Activated naive CD4-positive, alpha-beta T cell treated with anti-CD3 and anti-CD28 coated beads, Interleukin-2, amount 50 U/mL, for 24 hours (primary cell): ENCODE data around the gene RNPS1.

ENCODE experiments used
- H3K27ac Mint-ChIP-seq: one replicate; pipeline ENCODE4 v1.8.0; 2021; ENCODE audit warnings: mild to moderate bottlenecking, mixed read lengths
- H3K27me3 Mint-ChIP-seq: one replicate; pipeline ENCODE4 v1.8.0; 2021; ENCODE audit warnings: mixed read lengths
- H3K36me3 Mint-ChIP-seq: one replicate; pipeline ENCODE4 v1.8.0; 2021; ENCODE audit warnings: mixed read lengths
- H3K4me1 Mint-ChIP-seq: one replicate; pipeline ENCODE4 v1.8.0; 2021; ENCODE audit warnings: mixed read lengths
- H3K4me3 Mint-ChIP-seq: one replicate; pipeline ENCODE4 v1.8.0; 2021; ENCODE audit warnings: mild to moderate bottlenecking, mixed read lengths
- H3K9me3 Mint-ChIP-seq: one replicate; pipeline ENCODE4 v1.8.0; 2021; ENCODE audit warnings: mixed read lengths

Gene RNPS1

DNA sequence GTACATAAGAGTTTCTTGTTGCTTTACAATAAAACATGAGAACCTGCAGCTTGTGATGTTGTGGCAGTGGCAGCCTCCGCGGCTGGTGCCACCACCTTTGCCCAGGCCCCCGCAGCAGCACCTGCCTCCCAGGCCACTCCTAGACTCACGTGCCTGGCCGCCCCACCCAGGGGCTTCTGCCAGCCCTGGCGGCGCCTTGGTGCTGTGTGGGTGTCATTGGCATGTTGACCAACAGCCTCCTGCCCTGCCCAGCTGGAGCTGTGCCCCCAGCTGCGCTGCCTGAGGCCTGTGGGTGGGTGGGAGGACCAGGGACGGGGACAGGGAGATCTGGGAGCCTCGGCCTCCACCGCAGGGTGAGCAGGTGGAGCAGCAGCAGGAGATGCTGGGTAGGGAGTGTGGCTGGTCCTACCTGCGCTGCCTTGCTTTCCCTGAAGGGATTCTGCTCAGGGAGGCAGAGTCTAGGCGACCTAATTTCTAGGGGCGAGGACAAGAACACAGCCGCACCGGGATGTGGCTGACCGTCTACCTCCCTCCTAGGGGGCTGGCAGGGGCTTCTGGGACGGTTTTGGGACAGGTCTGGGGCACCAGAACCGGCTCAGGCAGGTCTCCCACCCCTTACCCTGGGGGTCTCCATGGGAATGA, 32.1 kb downstream of the RNPS1 start:
- Mint-ChIP-seq H3K36me3 (peaks cover 3% of the 10 kb centered on the region), H3K27me3 (no peaks in the 10 kb centered on the region), H3K4me3 (no peak overlapping the region), H3K4me1 (no peaks in the 10 kb centered on the region), H3K27ac (no peak overlapping the region), H3K9me3 (no peaks in the 10 kb centered on the region)

DNA sequence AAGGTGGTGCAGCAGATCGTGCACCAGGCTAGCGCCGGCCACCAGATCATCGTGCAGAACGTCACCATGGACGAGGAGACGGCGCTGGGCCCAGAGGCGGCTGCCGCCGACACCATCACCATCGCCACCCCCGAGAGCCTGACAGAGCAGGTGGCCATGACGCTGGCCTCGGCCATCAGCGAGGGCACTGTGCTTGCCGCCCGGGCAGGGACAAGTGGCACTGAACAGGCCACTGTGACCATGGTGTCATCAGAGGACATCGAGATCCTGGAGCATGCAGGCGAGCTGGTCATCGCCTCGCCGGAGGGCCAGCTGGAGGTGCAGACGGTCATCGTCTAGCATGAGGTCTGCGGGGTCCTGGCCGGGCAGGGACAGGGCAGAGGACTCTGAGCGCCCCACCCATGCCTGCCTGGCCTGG, 32.7 kb downstream of the RNPS1 start:
- Mint-ChIP-seq H3K9me3 (no peaks in the 10 kb centered on the region), H3K4me3 (no peak overlapping the region), H3K4me1 (no peaks in the 10 kb centered on the region), H3K36me3 (peaks cover 3% of the 10 kb centered on the region), H3K27me3 (no peaks in the 10 kb centered on the region), H3K27ac (no peak overlapping the region)

DNA sequence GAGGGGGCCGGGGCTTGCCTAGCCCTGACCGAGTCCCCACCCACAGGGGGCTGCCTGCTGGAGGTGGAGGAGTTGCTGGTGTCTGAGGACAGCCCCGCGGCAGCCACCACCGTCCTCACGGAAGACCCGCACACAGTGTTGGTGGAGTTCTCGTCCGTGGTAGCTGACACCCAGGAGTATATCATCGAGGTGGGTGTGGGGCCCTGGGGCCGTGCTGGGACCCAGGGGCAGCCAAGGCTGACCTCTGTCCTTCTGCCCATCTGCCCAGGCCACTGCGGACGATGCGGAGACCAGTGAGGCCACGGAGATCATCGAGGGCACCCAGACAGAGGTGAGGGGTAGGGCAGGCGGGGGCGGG, 33.1 kb downstream of the RNPS1 start:
- H3K4me3 Mint-ChIP-seq: no peak overlapping the region
- peaks cover 5% of the 10 kb centered on the region for H3K36me3 Mint-ChIP-seq
- no peaks in the 10 kb centered on the region for H3K4me1 Mint-ChIP-seq
- no peaks in the 10 kb centered on the region for H3K27me3 Mint-ChIP-seq
- H3K27ac Mint-ChIP-seq: no peak overlapping the region
- no peaks in the 10 kb centered on the region for H3K9me3 Mint-ChIP-seq

DNA sequence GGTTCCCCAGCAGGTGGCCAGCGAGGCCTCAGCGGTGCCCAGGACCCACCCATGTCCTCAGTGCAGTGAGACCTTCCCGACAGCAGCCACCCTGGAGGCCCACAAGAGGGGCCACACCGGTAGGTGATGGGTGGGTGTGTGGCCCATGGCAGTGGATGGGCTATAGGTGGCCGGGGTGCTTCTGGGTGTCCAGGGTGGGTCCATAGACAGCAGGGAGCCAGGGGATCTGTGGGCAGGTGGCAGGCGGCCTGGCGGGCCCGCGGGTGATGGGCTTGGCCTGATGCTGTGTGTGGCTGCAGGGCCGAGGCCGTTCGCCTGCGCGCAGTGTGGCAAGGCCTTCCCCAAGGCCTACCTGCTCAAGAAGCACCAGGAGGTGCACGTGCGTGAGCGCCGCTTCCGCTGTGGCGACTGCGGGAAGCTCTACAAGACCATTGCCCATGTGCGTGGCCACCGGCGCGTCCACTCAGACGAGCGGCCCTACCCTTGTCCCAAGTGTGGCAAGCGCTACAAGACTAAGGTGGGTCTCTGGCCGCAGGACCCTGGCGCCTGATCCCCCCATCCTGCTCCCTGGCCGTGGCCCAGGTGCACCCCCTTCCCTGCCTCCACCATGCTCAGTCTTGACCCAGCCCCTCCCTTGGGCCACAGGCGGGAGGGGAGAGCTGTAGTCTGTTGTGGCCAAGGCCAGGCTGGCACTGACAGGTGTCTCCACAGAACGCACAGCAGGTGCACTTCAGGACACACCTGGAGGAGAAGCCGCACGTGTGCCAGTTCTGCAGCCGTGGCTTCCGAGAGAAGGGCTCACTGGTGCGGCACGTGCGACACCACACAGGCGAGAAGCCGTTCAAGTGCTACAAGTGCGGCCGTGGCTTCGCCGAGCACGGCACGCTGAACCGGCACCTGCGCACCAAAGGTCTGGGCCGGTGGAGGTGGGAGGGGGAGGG, 33.8 kb downstream of the RNPS1 start:
- Mint-ChIP-seq H3K27me3 (no peaks in the 10 kb centered on the region), H3K4me3 (no peak overlapping the region), H3K9me3 (no peaks in the 10 kb centered on the region), H3K27ac (no peak overlapping the region), H3K36me3 (peaks cover 7% of the 10 kb centered on the region), H3K4me1 (no peaks in the 10 kb centered on the region)

DNA sequence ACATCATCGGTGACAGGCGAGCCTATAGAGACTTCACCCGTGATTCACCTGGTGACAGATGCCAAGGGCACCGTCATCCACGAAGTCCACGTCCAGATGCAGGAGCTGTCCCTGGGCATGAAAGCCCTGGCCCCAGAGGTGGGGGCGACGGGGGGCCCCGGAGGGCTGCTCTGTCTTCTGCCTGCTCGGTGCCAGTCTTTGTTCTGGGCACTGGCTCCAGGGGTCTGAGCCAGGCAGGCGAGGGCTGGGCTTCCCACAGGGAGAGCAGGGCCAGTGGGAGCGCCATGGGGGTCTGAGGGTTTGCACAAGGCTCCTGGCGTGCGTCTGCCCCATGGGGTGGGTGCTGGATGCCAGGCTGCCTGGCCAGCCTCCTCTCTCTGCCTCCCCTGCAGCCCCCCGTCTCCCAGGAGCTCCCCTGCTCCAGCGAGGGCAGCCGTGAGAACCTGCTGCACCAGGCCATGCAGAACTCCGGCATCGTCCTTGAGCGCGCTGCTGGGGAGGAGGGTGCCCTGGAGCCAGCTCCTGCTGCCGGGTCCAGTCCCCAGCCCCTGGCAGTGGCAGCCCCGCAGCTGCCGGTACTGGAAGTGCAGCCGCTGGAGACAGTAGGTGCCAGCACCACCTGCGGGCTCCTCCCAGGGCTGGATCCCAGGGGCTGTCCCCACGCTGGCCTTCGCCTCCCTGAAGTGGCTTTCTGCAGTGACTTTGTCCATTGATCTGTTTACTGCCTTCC, 34.7 kb downstream of the RNPS1 start:
- H3K4me3 Mint-ChIP-seq: no peak overlapping the region
- no peaks in the 10 kb centered on the region for H3K4me1 Mint-ChIP-seq
- H3K27me3 Mint-ChIP-seq: no peaks in the 10 kb centered on the region
- H3K27ac Mint-ChIP-seq: no peak overlapping the region
- peaks cover 7% of the 10 kb centered on the region for H3K36me3 Mint-ChIP-seq
- H3K9me3 Mint-ChIP-seq: no peaks in the 10 kb centered on the region

DNA sequence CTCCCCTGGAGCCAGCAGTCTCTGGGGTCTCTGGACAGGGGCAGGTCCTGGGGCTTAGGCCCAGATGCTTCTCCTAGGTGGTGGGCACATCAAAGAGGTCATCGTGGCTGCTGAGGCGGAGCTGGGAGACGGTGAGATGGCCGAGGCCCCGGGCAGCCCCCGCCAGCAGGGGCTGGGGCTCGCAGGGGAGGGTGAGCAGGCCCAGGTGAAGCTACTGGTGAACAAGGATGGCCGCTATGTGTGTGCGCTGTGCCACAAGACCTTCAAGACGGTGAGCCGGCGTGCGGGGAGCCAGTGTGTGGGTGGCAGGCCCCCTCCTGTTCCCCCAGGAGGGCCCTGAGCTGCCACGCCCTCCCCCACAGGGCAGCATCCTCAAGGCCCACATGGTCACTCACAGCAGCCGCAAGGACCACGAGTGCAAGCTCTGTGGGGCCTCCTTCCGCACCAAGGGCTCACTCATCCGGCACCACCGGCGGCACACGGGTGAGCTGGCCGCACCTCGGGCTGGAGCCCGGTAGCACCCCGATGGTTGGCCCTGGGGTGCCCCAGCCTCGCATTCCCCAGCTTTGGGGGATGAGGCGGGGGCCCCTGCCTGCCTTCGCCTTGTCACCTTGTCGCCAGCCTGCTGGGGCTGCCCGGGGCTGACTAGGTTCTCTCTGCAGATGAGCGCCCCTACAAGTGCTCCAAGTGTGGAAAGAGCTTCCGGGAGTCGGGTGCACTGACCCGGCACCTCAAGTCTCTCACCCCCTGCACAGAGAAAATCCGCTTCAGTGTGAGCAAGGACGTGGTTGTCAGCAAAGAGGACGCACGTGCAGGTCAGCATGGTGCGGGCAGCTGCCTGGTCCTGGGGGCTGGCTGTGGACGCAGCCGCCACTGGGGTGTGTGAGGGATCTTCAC, 35.6 kb downstream of the RNPS1 start:
- no peaks in the 10 kb centered on the region for H3K4me1 Mint-ChIP-seq
- no peak overlapping the region for H3K27ac Mint-ChIP-seq
- H3K4me3 Mint-ChIP-seq: no peak overlapping the region
- peaks cover 7% of the 10 kb centered on the region for H3K36me3 Mint-ChIP-seq
- no peaks in the 10 kb centered on the region for H3K9me3 Mint-ChIP-seq
- H3K27me3 Mint-ChIP-seq: no peaks in the 10 kb centered on the region

DNA sequence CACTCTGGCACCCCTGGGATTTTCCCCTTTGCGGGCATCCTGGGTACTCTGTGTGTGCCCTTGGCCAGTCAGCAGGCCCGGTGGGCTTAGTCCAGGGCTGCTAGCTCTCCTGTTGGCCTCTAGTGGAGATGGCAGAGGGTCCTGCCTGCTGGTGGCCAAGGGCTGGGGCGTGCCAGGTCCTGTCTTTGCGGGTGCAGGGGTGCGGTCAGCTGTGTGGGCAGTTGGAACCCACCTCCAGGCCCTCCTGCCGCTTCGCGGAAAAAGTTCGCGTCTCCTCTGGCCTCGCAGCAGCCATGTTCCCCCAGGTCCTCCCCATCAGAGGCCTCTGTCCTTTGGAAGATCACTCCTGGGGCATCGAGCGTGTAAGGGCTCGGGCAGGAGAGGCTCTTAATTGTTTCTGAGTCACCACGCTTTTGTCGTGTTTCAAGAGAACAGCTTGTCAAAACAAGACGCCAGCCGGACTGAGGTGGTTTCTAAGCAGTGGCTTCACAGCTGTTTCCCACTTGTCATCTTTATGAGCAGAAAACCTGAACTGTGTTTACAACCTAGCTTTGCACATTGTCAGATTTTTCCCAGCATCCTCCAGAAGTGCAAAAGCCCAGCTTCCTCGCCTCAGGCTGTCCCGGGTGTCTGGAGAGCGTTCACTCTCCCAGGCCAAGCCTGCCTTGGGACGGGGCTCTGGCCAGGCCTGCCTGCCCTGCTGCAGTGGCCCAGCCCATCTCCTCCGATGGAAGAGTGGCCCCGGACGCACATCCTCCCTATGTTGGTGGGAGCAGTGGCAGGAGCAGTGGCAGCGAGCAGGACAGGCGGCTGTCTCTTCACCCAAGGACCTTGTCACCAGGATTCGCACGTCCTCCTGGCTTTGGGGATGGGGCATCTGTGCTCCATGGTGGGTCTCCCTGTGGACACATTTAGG, 36.7 kb downstream of the RNPS1 start:
- no peaks in the 10 kb centered on the region for H3K9me3 Mint-ChIP-seq
- H3K27me3 Mint-ChIP-seq: no peaks in the 10 kb centered on the region
- peaks cover 6% of the 10 kb centered on the region for H3K4me1 Mint-ChIP-seq
- no peak overlapping the region for H3K4me3 Mint-ChIP-seq
- H3K27ac Mint-ChIP-seq: no peak overlapping the region
- peaks cover 9% of the 10 kb centered on the region for H3K36me3 Mint-ChIP-seq

DNA sequence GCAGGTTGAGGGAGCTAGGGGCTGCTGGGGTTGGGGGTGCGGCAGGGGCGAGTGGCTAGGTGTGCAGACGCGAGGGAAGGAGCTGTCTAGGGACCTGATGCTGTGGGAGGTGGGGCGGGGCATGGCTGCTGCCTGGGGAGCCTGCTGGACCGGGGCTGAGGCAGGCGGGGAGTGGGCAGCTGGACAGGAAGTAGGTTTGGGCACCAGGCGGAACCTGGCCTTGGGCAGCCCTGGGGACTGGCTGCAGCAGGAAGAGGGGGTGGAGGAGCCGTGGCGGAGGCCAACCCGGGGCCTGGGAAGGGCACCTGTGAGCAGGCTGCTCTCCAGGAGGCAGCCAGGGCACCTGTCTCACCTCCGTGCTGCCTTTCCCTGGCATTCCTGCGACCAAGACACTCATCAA, 37.5 kb downstream of the RNPS1 start:
- no peaks in the 10 kb centered on the region for H3K9me3 Mint-ChIP-seq

DNA sequence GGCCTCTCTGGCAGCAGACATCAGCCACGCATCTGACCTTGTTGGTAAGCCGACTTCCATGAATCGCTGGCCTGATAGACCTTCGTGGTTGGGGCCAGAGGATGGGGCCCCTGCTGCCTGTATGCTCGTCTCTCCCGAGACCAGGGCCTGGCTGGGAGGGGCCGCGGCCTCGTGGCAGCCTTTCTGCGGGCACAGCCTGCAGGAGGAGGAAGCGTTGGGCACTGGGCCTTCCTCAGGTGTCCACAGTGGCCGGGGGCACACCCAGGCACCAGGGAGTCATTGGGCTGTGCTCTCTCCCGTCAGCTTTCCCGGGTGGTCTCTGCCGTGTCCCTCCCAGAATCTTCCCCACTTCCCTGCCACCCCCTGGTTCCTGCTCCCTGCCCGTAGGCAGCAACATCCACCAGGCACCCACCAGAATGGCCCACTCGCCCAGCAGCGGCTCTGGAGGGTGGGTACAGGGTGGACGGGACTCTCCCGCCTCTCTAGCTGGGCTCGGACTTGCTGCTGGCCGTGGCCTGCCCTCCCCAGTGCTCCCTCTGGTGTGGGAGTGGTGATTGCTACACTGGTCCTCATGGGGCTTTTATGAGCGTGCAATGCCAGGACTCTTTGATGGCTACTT, 38.2 kb downstream of the RNPS1 start:
- H3K4me3 Mint-ChIP-seq: no peak overlapping the region
- H3K36me3 Mint-ChIP-seq: peaks cover 9% of the 10 kb centered on the region
- H3K27me3 Mint-ChIP-seq: no peaks in the 10 kb centered on the region
- H3K4me1 Mint-ChIP-seq: peaks cover 10% of the 10 kb centered on the region
- H3K27ac Mint-ChIP-seq: no peak overlapping the region
- no peaks in the 10 kb centered on the region for H3K9me3 Mint-ChIP-seq

More for the DNA sequence above, 37.5 kb downstream of the RNPS1 start:
- H3K27ac Mint-ChIP-seq: no peak overlapping the region
- H3K27me3 Mint-ChIP-seq: no peaks in the 10 kb centered on the region
- H3K4me3 Mint-ChIP-seq: no peak overlapping the region
- H3K36me3 Mint-ChIP-seq: peaks cover 9% of the 10 kb centered on the region
- peaks cover 6% of the 10 kb centered on the region for H3K4me1 Mint-ChIP-seq

DNA sequence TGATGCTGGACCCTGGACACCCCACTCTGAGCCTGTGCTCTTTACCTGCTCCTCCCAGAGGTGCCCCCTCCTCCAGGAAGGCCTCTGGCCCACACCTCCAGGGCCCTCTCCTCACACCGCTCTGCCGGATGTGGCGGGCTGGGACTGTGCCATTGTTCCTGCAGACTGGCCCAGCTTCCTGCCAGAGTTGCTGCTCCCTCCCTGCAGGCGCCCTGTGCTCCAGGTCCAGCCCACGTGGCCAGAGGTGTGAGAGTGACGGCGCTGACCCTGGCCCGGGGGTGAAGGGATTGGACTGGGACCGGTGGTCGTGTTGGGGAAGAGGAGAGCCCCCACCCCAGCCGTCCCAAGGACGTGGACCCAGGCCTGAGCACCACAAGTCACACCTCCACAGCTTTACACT, 38.8 kb downstream of the RNPS1 start:
- Mint-ChIP-seq H3K4me1 (peaks cover 12% of the 10 kb centered on the region), H3K36me3 (peaks cover 9% of the 10 kb centered on the region), H3K27ac (no peak overlapping the region), H3K4me3 (no peak overlapping the region), H3K9me3 (no peaks in the 10 kb centered on the region), H3K27me3 (no peaks in the 10 kb centered on the region)

DNA sequence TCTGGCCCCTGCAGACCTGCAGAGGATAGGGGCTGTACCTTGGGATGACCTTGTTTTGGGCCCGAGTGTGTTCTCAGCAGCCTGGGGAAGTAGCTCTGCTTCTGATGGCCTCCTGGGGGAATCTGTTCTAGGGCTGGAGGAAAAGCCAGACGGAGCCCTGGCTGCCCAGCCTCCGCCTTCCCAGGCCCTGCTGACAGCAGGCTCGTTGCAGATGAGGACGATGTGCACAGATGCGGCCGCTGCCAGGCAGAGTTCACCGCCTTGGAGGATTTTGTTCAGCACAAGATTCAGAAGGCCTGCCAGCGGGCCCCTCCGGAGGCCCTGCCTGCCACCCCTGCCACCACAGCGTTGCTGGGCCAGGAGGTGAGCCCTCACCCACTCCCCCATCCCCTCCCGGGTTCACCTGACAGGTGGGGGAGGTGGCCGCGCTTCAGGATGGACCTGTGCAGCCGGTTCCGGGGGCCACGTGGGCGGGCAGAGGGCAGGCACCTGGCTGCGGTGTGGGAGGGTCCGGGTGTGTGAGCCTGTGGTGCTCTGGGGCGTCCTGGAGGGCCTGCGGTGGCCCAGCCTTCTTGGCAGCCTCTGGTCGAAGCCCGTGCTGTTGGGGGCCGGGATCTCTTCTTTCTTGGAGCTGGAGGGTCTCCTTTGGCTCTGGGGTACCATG, 39.6 kb downstream of the RNPS1 start:
- Mint-ChIP-seq H3K36me3 (peaks cover 7% of the 10 kb centered on the region), H3K4me3 (no peak overlapping the region), H3K27ac (no peak overlapping the region), H3K9me3 (no peaks in the 10 kb centered on the region), H3K4me1 (peaks cover 12% of the 10 kb centered on the region), H3K27me3 (no peaks in the 10 kb centered on the region)

DNA sequence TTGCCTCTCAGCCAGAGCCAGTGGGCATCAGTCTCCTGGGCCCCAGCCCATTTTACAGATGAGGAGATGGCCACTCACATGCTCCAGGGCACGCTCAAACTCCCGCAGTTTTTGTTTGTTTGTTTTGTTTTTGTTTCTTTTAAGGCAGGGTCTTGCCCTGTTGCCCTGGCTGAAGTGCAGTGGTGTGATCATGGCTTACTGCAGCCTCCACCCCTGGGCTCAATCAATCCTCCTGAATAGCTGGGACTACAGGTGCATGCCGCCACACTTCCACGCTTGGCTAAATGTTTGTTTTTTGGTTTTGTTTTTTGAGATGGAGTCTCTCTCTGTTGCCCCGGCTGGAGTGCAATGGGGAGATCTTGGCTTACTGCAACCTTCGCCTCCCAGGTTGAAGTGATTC, 41.0 kb downstream of the RNPS1 start:
- Mint-ChIP-seq H3K27me3 (no peaks in the 10 kb centered on the region), H3K4me1 (peaks cover 12% of the 10 kb centered on the region), H3K36me3 (peaks cover 7% of the 10 kb centered on the region), H3K27ac (no peak overlapping the region), H3K4me3 (no peak overlapping the region), H3K9me3 (no peaks in the 10 kb centered on the region)

DNA sequence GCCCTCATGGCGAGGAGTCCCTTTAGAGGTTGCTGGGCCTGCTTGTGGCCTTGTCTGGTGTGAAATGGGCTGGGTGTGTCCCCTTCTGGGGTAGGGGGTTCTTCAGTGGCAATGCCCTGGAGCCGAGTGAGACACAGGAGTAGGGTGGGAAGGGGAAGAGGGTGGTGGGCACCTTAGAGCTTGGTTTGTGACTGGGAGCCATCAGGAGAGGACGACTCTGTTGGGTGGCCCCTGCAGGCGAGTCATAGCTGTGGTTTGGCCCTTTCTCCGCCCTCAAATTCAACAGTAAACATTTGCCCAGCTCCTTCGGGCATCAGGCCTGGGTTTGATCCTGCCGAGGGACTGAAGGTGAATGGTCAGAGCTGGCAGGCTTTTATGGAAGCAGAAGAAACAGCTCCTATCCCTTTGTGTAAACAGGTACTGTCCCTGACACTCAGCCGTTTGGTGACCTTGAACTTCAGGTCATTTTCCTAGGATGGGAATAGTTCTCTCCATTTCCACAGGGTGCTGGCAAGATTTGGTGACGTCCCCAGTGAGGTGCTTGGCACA, 41.6 kb downstream of the RNPS1 start:
- no peaks in the 10 kb centered on the region for H3K9me3 Mint-ChIP-seq
- H3K4me1 Mint-ChIP-seq: peaks cover 12% of the 10 kb centered on the region
- no peak overlapping the region for H3K27ac Mint-ChIP-seq
- peaks cover 7% of the 10 kb centered on the region for H3K36me3 Mint-ChIP-seq
- no peak overlapping the region for H3K4me3 Mint-ChIP-seq
- no peaks in the 10 kb centered on the region for H3K27me3 Mint-ChIP-seq
